Activated T-cell treated with anti-CD3 and anti-CD28 coated beads, Interleukin-2, amount 50 U/mL, for 4 hours (primary cell): Measurements from ENCODE around the gene DUOX1. TPM values are rescaled to one million over a fixed set of nuclear protein-coding genes. Genes with fewer than 3 reads are reported as not detected.

ENCODE experiments used
- ATAC-seq, 2 donors: fragments of 200-7000 bp; cut with Tn5 transposase; one replicate each; pipeline ENCODE4 v1.10.0; 2021
- DNase-seq: peaks from one replicate; pipeline ENCODE4 v3.0.0-alpha.2; 2020
- H3K27me3 Mint-ChIP-seq: one replicate; pipeline ENCODE4 v1.8.0; 2021; ENCODE audit warnings: low read depth, mixed read lengths
- H3K36me3 Mint-ChIP-seq: one replicate; pipeline ENCODE4 v1.8.0; 2022; ENCODE audit warnings: mixed read lengths; ENCODE audit not compliant: insufficient read depth
- H3K4me1 Mint-ChIP-seq: one replicate; pipeline ENCODE4 v1.8.0; 2021; ENCODE audit warnings: low read depth, mixed read lengths
- H3K4me3 Mint-ChIP-seq: one replicate; pipeline ENCODE4 v1.8.0; 2021; ENCODE audit warnings: mild to moderate bottlenecking, moderate library complexity, mixed read lengths
- H3K9me3 Mint-ChIP-seq: one replicate; pipeline ENCODE4 v1.8.0; 2021; ENCODE audit warnings: mixed read lengths
- total RNA-seq, 3 donors: library from RNA; stranded (reverse); gene quantifications; one replicate each; pipeline ENCODE4 v1.2.1, GENCODE V29; 2021

DUOX1 gene
- total RNA-seq, 3 donors from 2014 or later: 0.13 to 0.42 (median 0.22) TPM

- Mint-ChIP-seq H3K9me3 (no peaks in the 10 kb centered on the region), H3K4me1 (peaks cover 4% of the 10 kb centered on the region), H3K36me3 (peaks cover 9% of the 10 kb centered on the region), H3K4me3 (no peak overlapping the region), H3K27me3 (no peaks in the 10 kb centered on the region)
- DNase-seq (no peak), ATAC-seq (no peak)
These were observed 22.4 kb downstream of the DUOX1 start for GRCh38 chr15:45151998-45152828.

- Mint-ChIP-seq H3K4me1 (peaks cover 4% of the 10 kb centered on the region), H3K4me3 (no peak overlapping the region), H3K36me3 (peaks cover 12% of the 10 kb centered on the region), H3K9me3 (no peaks in the 10 kb centered on the region), H3K27me3 (no peaks in the 10 kb centered on the region)
- ATAC-seq (no peak), DNase-seq (no peak)
These were observed 25.9 kb downstream of the DUOX1 start for GRCh38 chr15:45155739-45156138.

DNA sequence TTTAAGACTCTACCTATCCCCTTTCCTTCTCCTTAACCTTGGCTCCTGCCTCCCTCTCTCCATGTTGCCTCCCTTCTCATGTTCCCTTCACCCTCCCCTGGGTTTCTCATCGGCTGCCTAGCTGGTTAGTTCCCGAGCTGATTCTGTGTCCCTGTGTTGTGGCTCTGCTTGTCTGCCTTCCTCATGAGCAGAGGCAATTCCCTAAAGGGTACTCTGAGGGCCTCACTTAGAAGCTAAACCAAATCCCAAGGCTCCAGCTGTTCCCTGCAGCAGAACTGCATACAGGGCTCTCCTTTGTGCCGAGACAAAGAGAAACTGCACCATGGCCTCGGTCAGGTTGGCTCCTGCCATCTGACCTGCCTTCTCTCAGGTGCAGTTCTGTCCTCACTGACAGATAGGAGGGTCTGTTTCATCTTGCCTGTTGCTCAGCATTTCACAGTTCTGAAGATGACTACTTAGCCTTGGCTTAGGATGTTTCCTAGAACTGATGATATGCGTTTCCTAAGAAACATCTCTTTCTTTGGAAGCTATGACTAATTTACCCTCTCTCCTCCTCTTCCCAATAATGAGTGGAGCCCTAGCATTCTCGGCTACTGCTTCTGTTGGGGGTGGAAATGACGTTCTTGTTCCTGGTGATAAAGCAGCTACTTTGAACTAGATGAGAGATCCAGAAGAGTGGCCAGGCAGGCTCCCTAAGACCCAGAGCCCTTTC is 27.1 kb downstream of the DUOX1 start:
- no peaks in the 10 kb centered on the region for H3K9me3 Mint-ChIP-seq
- peaks cover 4% of the 10 kb centered on the region for H3K4me1 Mint-ChIP-seq
- H3K27me3 Mint-ChIP-seq: no peaks in the 10 kb centered on the region
- peaks cover 10% of the 10 kb centered on the region for H3K36me3 Mint-ChIP-seq
- DNase-seq (no peak), ATAC-seq (peak in 1 of 2 donors; percentile 30)
- no peak overlapping the region for H3K4me3 Mint-ChIP-seq

DNA sequence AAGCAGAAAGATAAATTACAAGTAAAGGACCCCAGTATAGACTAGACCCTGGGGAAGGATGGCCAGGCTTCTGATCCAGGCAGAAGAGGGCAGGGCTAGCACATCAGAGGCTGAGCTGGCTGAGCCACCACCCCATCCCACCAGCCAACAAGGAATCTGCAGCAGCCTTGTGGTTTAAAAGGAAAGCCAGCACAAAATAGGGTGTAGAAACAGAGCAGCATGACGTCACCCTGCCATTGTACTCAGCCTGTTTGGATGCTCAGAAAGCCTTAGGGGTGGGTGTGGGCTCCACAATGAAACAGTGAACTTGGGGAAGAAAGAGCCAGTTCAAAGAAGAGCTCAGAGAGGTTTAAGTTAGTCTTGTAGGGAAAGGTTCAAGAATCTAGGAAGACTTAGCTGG is 28.2 kb downstream of the DUOX1 start:
- no peak for DNase-seq
- no peaks in the 10 kb centered on the region for H3K27me3 Mint-ChIP-seq
- peaks cover 4% of the 10 kb centered on the region for H3K4me1 Mint-ChIP-seq
- no peak overlapping the region for H3K4me3 Mint-ChIP-seq
- no peaks in the 10 kb centered on the region for H3K9me3 Mint-ChIP-seq
- H3K36me3 Mint-ChIP-seq: peaks cover 3% of the 10 kb centered on the region
- no peak for ATAC-seq

DNA sequence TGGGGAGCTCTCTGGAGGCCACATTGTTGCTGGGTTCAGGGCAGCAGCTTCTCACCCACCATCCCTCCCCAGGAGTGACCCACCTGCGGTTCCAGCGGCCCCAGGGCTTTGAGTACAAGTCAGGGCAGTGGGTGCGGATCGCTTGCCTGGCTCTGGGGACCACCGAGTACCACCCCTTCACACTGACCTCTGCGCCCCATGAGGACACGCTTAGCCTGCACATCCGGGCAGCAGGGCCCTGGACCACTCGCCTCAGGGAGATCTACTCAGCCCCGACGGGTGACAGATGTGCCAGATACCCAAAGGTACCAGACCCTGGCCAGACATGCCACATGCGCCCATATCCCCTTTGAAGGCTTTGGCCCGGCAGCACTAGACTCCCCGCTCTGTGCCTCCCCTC is 31.9 kb downstream of the DUOX1 start:
- Mint-ChIP-seq H3K4me3 (no peak overlapping the region), H3K36me3 (peaks cover 3% of the 10 kb centered on the region), H3K27me3 (no peaks in the 10 kb centered on the region), H3K4me1 (peaks cover 13% of the 10 kb centered on the region), H3K9me3 (no peaks in the 10 kb centered on the region)
- DNase-seq (no peak), ATAC-seq (no peak)

DNA sequence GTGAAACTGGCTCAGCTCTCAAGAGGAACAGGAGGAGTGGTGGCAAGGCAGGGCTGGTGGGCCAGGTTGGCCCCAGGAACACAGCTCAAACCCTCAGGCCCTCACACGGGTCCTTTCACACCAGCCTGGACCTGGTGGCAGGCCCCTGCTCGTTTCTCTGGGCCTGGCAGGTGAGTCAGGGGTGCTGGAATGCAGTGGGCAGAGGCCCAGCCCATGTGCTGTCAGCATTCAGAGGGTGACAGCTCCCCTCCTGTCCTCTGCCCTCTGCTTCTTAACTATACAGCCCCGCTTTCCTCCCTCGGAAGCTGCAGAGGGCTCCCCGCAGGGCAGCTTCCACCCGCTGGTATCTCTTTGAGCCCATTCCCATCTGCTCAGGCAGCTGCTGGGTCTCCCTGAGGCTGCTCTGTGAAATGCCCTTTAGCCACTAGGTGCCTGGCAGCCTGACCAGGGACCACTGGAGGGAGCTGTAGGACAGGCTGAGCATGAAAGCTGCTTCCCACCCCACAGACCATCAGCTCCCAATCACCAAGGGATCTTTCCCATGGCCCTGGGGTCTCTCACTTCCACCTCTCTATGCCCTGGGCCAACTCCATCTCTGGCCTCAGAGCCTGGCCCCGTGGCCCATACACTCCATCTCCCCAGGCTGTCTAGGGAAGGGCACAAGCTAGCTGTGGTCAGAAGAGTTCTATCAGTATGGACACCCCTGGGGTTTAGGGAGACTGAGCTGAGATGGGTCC is 33.1 kb downstream of the DUOX1 start:
- Mint-ChIP-seq H3K27me3 (no peaks in the 10 kb centered on the region), H3K36me3 (peaks cover 3% of the 10 kb centered on the region), H3K4me1 (peaks cover 10% of the 10 kb centered on the region), H3K9me3 (no peaks in the 10 kb centered on the region), H3K4me3 (no peak overlapping the region)
- ATAC-seq (peak in 1 of 2 donors; percentile 31), DNase-seq (peak; percentile 56)

GRCh38 chr15:45163508-45163856 is 33.7 kb downstream of the DUOX1 start:
- no peak for DNase-seq
- no peaks in the 10 kb centered on the region for H3K27me3 Mint-ChIP-seq
- H3K4me1 Mint-ChIP-seq: peaks cover 10% of the 10 kb centered on the region
- ATAC-seq: no peak
- no peak overlapping the region for H3K4me3 Mint-ChIP-seq
- H3K9me3 Mint-ChIP-seq: no peaks in the 10 kb centered on the region
- H3K36me3 Mint-ChIP-seq: peaks cover 3% of the 10 kb centered on the region

DNA sequence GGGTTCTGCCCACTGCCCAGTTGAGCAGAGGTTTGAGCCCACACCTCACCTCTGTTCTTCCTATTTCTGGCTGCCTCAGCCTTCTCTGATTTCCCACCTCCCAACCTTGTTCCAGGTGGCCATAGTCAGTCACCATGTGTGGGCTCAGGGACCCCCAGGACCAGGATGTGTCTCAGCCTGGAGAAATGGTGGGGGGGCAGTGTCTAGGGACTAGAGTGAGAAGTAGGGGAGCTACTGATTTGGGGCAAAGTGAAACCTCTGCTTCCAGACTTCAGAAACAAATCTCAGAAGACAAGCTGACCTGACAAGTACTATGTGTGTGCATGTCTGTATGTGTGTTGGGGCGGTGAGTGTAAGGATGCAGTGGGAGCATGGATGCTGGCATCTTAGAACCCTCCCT is 35.1 kb downstream of the DUOX1 start:
- no peaks in the 10 kb centered on the region for H3K27me3 Mint-ChIP-seq
- ATAC-seq (no peak), DNase-seq (no peak)
- H3K9me3 Mint-ChIP-seq: no peaks in the 10 kb centered on the region
- H3K4me1 Mint-ChIP-seq: peaks cover 10% of the 10 kb centered on the region
- H3K4me3 Mint-ChIP-seq: peak overlapping the region; percentile 70
- H3K36me3 Mint-ChIP-seq: peaks cover 3% of the 10 kb centered on the region

GRCh38 chr15:45165536-45165935 is 35.7 kb downstream of the DUOX1 start:
- Mint-ChIP-seq H3K36me3 (peaks cover 1% of the 10 kb centered on the region), H3K4me3 (peak overlapping the region; percentile 70), H3K4me1 (peaks cover 10% of the 10 kb centered on the region)

DNA sequence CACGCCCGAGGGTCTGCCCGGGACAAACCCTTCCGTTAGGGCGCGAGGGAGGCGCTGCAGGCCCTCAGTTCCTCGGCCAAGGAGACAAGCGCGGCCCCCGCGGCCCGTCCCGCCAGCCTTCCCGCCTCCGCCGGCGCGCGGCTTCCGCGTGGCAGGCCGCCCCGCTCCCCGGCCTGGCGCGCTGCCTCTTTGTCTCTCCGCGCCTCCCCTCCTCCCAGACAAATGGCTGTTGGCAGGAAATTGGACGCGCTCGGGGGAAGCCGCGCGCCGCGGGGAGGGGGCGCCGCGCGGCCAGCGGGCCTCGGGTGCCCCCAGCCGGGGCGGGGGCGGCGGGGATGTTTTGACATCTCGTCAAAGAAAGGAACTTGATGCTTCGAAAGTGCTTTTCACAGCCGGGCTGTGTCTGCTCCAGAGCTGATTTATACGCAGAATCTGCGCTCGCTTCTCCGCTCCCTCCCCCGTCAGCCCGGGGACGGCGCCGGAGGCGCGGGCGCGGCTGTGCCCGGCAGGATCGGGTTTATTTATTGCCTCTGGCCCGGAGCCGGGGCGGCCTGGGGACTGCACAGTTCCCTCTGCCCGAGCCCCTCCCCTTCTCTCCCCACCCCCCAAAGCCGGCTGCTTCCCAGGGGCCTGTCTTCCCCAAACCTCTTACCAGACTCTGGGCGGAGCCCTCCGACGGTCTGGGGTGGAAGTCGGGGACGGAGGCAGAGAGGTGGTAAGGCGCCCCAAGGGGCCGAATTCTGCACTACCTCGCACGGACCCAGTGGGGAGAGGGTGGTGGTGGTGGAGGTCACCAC is 37.2 kb downstream of the DUOX1 start:
- ATAC-seq: peak; percentile 93 to 94

More at GRCh38 chr15:45165536-45165935, 35.7 kb downstream of the DUOX1 start:
- Mint-ChIP-seq H3K9me3 (no peaks in the 10 kb centered on the region), H3K27me3 (no peaks in the 10 kb centered on the region)
- ATAC-seq (no peak), DNase-seq (no peak)

DNA sequence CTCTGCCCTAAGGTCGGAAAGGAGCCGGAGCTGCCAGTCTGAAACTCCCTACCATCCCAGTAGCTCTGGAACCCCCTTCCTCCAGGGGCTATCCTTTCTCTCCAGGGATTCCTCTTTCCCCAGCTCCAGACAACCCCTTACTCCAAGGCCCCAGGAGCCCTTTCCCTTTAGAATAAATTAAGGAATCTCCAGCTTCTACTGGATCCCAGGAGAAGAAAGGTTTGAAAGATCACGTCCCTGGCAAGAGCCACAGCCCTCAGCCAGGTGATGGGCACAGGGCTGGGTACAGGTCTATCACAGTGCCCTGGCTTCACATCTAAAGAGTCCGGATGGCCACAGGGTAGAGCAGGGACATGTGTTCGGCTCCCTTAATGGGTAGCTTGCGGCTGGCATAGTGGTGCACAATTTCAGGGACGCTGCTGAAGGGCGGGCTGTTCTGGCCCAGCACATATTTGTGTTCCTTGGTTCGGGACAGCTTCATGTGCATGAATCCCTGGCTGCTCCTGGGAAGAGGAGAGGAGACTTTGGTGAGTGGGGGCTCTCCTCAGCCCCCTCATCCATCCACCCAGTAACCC is 37.9 kb downstream of the DUOX1 start:
- no peaks in the 10 kb centered on the region for H3K36me3 Mint-ChIP-seq
- ATAC-seq (no peak), DNase-seq (no peak)
- peak overlapping the region; percentile 70 for H3K4me3 Mint-ChIP-seq
- peaks cover 10% of the 10 kb centered on the region for H3K4me1 Mint-ChIP-seq
- H3K9me3 Mint-ChIP-seq: no peaks in the 10 kb centered on the region
- no peaks in the 10 kb centered on the region for H3K27me3 Mint-ChIP-seq

More for the DNA sequence above, 37.2 kb downstream of the DUOX1 start:
- peak overlapping the region; percentile 70 for H3K4me3 Mint-ChIP-seq
- no peaks in the 10 kb centered on the region for H3K9me3 Mint-ChIP-seq
- no peaks in the 10 kb centered on the region for H3K27me3 Mint-ChIP-seq
- H3K4me1 Mint-ChIP-seq: peaks cover 10% of the 10 kb centered on the region
- no peaks in the 10 kb centered on the region for H3K36me3 Mint-ChIP-seq
- DNase-seq: peak; percentile 76

GRCh38 chr15:45168286-45168685 is 38.5 kb downstream of the DUOX1 start:
- no peaks in the 10 kb centered on the region for H3K9me3 Mint-ChIP-seq
- H3K36me3 Mint-ChIP-seq: peaks cover 4% of the 10 kb centered on the region
- no peaks in the 10 kb centered on the region for H3K27me3 Mint-ChIP-seq
- H3K4me3 Mint-ChIP-seq: no peak overlapping the region
- DNase-seq: no peak
- ATAC-seq: no peak
- H3K4me1 Mint-ChIP-seq: peaks cover 10% of the 10 kb centered on the region

DNA sequence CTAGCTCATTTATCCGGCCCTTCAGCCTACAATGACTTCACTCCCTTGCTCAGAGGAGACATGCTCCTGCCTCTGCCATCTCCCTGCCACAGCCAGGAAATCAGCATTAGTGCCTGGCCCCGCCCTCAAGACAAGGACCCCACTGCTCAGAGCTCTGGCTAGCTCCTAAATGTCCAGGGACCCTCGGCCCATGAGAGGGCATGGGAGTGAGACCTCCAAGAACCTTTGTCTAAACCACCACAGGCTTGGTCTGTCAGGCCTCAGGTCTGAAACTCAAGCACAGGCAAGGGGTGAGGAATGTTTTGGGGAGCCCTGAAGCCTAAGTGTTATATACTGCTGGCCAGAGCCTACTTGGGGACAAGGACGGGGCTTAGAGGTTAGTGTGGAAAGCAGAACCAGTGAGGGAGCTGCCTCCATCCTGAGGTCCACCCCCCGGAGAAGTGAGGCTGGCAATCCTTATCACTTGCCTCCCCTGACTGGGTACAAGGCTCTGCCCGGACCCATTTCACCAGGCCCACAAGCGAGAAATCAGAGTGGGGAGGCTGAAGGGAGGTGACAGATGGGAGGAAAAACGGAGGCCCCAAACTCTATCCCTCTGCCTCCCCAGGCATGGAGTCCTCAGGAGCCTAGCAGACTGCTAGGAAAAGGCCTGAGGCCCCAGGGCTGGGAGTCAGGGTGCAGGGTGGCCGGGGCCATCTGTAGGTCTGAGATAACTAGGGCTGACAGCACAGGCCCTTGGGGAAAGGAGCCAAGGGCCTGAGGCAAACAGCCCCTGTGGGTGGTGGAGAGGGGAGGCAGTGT is 39.2 kb downstream of the DUOX1 start:
- no peak overlapping the region for H3K4me3 Mint-ChIP-seq

More for the DNA sequence above, 39.2 kb downstream of the DUOX1 start:
- Mint-ChIP-seq H3K9me3 (no peaks in the 10 kb centered on the region), H3K36me3 (peaks cover 4% of the 10 kb centered on the region), H3K4me1 (peaks cover 10% of the 10 kb centered on the region), H3K27me3 (no peaks in the 10 kb centered on the region)
- ATAC-seq (no peak), DNase-seq (no peak)
